ENCODE measurements around the gene PTPN23.

DNA sequence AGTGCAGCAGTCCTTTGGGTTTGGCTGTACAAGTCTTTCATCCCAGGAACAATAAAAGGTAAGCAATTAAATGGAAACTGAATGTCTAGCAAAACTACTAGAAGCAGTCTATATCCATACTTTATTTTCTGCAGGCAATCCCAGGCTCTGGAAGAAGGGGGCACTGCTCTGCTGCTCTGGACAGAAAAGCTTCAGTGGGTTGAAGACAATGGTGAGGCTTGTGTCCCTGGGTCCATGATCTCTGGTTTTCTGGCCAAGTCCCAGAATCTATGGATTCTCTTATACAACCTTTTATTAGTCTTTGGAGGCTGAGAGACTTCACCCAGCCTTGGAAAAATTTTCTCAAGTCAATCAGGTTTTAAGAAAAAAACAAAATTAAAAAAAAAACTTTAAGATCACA, 59.3 kb downstream of the PTPN23 start:
- TF ChIP-seq TOPORS (CRISPR knock-in tag; IDR thresholded peaks at IDR 0.05) (no peak), ZSCAN9 (CRISPR knock-in tag; IDR thresholded peaks at IDR 0.05; ENCODE audit: borderline replicate concordance) (no peak), JUND (CRISPR knock-in tag; IDR thresholded peaks at IDR 0.05) (no peak), BHLHE40 (IDR thresholded peaks at IDR 0.05; ENCODE audit: low read length) (peak; percentile 79), KLF9 (CRISPR knock-in tag; IDR thresholded peaks at IDR 0.05; ENCODE audit: low read depth) (no peak), CEBPG (CRISPR knock-in tag; IDR thresholded peaks at IDR 0.05) (no peak), SMAD1 (CRISPR knock-in tag; IDR thresholded peaks at IDR 0.05; ENCODE audit: borderline replicate concordance, low read depth) (no peak), SIN3A (IDR thresholded peaks at IDR 0.05; ENCODE audit: borderline replicate concordance, low read depth, low read length) (no peak)
- TF ChIP-seq, protein P1, sequence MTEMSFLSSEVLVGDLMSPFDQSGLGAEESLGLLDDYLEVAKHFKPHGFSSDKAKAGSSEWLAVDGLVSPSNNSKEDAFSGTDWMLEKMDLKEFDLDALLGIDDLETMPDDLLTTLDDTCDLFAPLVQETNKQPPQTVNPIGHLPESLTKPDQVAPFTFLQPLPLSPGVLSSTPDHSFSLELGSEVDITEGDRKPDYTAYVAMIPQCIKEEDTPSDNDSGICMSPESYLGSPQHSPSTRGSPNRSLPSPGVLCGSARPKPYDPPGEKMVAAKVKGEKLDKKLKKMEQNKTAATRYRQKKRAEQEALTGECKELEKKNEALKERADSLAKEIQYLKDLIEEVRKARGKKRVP (CRISPR knock-in tag; IDR thresholded peaks at IDR 0.05): no peak

Data from HepG2 (cell line).